Uterus (tissue), 4 donors: ENCODE results near the gene PRDX4. TPM values are rescaled to one million over a fixed set of nuclear protein-coding genes. Genes with fewer than 3 reads are reported as not detected.

Source experiments
- DNase-seq, 2 donors: peaks; one replicate each; pipeline ENCODE4 v3.0.0-alpha.2; 2019 to 2020
- H3K27ac ChIP-seq, 2 donors: fragments of 200-600 bp; sonication (generic); 1 replicate in 1 of 2; 2 replicates in 1 of 2; pipeline ENCODE4 v1.5.1; 2016 to 2018
- H3K27me3 ChIP-seq, 2 donors: fragments of 200-600 bp; sonication (generic); one replicate each; pipeline ENCODE4 v1.5.1; 2018 to 2019; ENCODE audit warnings: control low read depth in 1 of 2
- H3K36me3 ChIP-seq, 2 donors: fragments of 200-600 bp; sonication (generic); one replicate each; pipeline ENCODE4 v1.5.1; 2019; ENCODE audit warnings: control low read depth in 1 of 2
- H3K4me1 ChIP-seq, 2 donors: fragments of 200-600 bp; sonication (generic); one replicate each; pipeline ENCODE4 v1.5.1; 2018 to 2019; ENCODE audit warnings: control low read depth in 1 of 2
- H3K4me3 ChIP-seq, 2 donors: fragments of 200-600 bp; sonication (generic); 1 replicate in 1 of 2; 2 replicates in 1 of 2; pipeline ENCODE4 v1.5.1; 2018 to 2019; ENCODE audit warnings: mild to moderate bottlenecking in 1 of 2
- H3K9me3 ChIP-seq, 2 donors: fragments of 200-600 bp; sonication (generic); one replicate each; pipeline ENCODE4 v1.5.1; 2019; ENCODE audit warnings: control low read depth in 1 of 2
- POLR2A ChIP-seq, 2 donors: fragments of 450-650 bp; IDR thresholded peaks; one replicate each; pipeline ENCODE4 v1.6.1; 2016; ENCODE audit warnings: antibody characterized with exemption in 2 of 2, mild to moderate bottlenecking in 1 of 2, moderate library complexity in 1 of 2
- intact Hi-C: fragments of 100-400 bp; cut with DNase I; formaldehyde crosslinking; loops from one replicate; pipeline ENCODE4 v1.15.1; 2023; ENCODE audit warnings: low total_unique reads
- total RNA-seq, 4 donors: library from RNA; depleted of rRNA in 3 of 4; stranded (reverse); fragments of >200 nt in 3 of 4; gene quantifications; one replicate each; pipeline versions ENCODE4 v1.1.0 to v1.2.4, GENCODE V29; 2014 to 2023
- TF ChIP-seq, protein P1 (sequence below), 4 experiments: fragments of 200-600 bp in 2 of 4; fragments of 450-650 bp in 2 of 4; sonication (generic) in 2 of 4; IDR thresholded peaks; one replicate each; pipeline ENCODE4 v1.5.1; 2016 to 2019; ENCODE audit warnings: antibody characterized with exemption in 4 of 4, mild to moderate bottlenecking in 2 of 4, moderate library complexity in 1 of 4
- donor health status: DM: yes; HTN: yes; CAD: no.

The PRDX4 gene
- total RNA-seq, 4 donors from 2014 or later, result 39.7 to 151 (median 97.2) TPM

DNA sequence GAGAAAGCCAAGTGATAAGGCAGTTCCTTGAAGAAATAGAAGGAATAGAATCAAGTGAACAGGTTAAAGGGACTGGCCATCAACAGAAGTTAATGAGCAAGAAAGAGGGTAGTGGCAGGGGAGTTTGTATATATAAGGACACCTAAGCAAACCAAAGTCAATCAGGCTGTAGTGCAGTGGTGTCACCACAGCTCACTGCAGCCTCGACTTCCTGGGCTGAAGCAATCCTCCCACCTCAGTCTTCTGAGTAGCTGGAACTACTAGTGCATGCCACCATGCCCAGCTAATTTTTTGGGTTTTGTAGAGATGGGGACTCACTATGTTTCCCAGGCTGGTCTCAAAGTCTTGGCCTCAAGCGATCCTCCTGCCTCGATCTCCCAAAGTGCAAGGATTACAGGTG, 59.9 kb downstream of the PRDX4 start:
- TF ChIP-seq, protein P1, sequence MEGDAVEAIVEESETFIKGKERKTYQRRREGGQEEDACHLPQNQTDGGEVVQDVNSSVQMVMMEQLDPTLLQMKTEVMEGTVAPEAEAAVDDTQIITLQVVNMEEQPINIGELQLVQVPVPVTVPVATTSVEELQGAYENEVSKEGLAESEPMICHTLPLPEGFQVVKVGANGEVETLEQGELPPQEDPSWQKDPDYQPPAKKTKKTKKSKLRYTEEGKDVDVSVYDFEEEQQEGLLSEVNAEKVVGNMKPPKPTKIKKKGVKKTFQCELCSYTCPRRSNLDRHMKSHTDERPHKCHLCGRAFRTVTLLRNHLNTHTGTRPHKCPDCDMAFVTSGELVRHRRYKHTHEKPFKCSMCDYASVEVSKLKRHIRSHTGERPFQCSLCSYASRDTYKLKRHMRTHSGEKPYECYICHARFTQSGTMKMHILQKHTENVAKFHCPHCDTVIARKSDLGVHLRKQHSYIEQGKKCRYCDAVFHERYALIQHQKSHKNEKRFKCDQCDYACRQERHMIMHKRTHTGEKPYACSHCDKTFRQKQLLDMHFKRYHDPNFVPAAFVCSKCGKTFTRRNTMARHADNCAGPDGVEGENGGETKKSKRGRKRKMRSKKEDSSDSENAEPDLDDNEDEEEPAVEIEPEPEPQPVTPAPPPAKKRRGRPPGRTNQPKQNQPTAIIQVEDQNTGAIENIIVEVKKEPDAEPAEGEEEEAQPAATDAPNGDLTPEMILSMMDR (IDR thresholded peaks at IDR 0.05), result no peak
- no peak for TF ChIP-seq POLR2A (IDR thresholded peaks at IDR 0.05)
- no peaks in the 10 kb centered on the region for H3K36me3 ChIP-seq

DNA sequence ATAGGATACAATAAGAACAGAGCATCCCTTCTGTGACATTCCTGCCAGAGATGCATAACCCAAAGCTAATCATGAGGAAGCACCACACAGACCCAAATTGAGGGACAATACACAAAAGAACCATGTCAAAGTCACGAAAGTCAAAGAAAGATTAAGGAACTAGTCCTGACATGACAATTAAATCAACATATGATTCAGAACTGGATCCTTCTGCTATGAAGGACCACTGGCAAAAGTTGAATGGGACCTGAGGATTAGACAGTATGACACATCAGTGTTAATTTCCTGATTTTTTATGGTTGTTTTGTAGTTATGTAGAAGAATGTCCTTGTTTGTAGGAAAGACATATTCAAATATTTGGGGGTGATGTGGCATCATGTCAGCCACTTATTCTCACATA, 61.9 kb downstream of the PRDX4 start:
- H3K27ac ChIP-seq, result no peak overlapping the region
- no peak for DNase-seq
- intact Hi-C loops, result no loop called here
- H3K9me3 ChIP-seq, result no peaks in the 10 kb centered on the region
- no peaks in the 10 kb centered on the region for H3K27me3 ChIP-seq
- TF ChIP-seq, protein P1 (IDR thresholded peaks at IDR 0.05), result no peak
- TF ChIP-seq POLR2A (IDR thresholded peaks at IDR 0.05), result no peak
- no peak overlapping the region for H3K4me3 ChIP-seq
- no peaks in the 10 kb centered on the region for H3K4me1 ChIP-seq
- no peaks in the 10 kb centered on the region for H3K36me3 ChIP-seq

More for the DNA sequence above, 59.9 kb downstream of the PRDX4 start:
- intact Hi-C loops, result no loop called here
- H3K4me1 ChIP-seq, result no peaks in the 10 kb centered on the region
- no peak for DNase-seq
- no peaks in the 10 kb centered on the region for H3K27me3 ChIP-seq
- H3K4me3 ChIP-seq, result no peak overlapping the region
- no peak overlapping the region for H3K27ac ChIP-seq
- no peaks in the 10 kb centered on the region for H3K9me3 ChIP-seq

DNA sequence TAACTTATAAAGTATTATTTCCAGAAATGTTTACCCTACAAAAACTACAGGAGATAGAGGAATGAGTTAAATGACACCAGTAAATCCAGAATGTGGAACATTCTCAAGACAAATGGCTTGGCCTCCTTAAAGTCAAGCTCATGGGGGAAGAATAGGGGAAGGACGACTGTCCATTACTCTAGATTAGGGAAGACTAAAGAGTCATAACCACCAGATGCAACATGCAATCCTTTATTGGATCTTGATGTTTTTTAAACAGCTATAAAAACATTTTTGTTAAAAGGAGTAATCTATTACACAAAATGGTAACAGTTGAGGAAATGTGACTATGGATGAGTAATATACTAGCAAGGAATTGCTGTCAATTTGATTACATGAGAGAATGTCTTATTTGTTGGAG, 64.7 kb downstream of the PRDX4 start:
- TF ChIP-seq POLR2A (IDR thresholded peaks at IDR 0.05), result no peak
- TF ChIP-seq, protein P1 (IDR thresholded peaks at IDR 0.05), result no peak
- no peaks in the 10 kb centered on the region for H3K9me3 ChIP-seq
- no peaks in the 10 kb centered on the region for H3K36me3 ChIP-seq
- H3K27ac ChIP-seq, result no peak overlapping the region
- no peaks in the 10 kb centered on the region for H3K4me1 ChIP-seq
- intact Hi-C loops, result no loop called here
- H3K27me3 ChIP-seq, result no peaks in the 10 kb centered on the region
- no peak for DNase-seq
- no peak overlapping the region for H3K4me3 ChIP-seq

DNA sequence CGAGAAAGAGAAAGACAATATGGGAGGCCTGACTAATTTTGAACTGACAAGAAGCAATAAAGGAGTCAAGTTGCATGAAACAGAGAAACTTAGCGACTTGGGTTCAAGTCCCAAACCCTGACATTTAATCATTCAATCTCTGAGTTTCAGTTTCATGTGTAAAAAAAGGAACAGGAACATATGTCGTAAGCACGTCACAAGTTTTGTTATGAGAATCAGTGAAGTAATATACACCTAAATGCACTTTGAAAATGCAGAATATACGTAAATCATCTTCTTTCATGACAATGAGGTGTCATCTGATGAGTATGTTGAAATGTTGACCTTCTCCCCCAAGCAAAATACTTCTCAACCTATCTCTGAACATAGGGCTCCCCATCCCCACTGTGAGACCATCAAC, 65.4 kb downstream of the PRDX4 start:
- H3K27me3 ChIP-seq, result no peaks in the 10 kb centered on the region
- H3K9me3 ChIP-seq, result no peaks in the 10 kb centered on the region
- H3K4me3 ChIP-seq, result no peak overlapping the region
- no peak overlapping the region for H3K27ac ChIP-seq
- TF ChIP-seq, protein P1 (IDR thresholded peaks at IDR 0.05), result no peak
- no peaks in the 10 kb centered on the region for H3K4me1 ChIP-seq
- intact Hi-C loops, result no loop called here
- DNase-seq, result no peak
- H3K36me3 ChIP-seq, result no peaks in the 10 kb centered on the region

Other genes starting within 250 kb of the PRDX4 start
- 10 to 100 TPM; 21.2 to 54.1 (median 44.4) TPM for gene ACOT9, start 75.8 kb downstream of the PRDX4 start, total RNA-seq
- gene SAT1, start 115.7 kb downstream of the PRDX4 start, total RNA-seq, result 100 to 1,000 TPM; 116 to 358 (median 220) TPM
- gene APOO, start 240.4 kb downstream of the PRDX4 start, total RNA-seq, result 10 to 100 TPM in 3 of 4 donors, 1 to 10 TPM in 1; 2.0 to 21.9 (median 11.2) TPM
- gene CXorf58, start 240.5 kb downstream of the PRDX4 start, total RNA-seq, result under 1 TPM in 2 of 4 donors, not detected in 2; 0.14 to 0.29 TPM